Hematopoietic multipotent progenitor cell treated with erythropoietin and hydrocortisone succinate and interleukin-3 and kit ligand, for 6 days (in vitro differentiated cells): ENCODE data around the gene SOX6.

Source experiments
- DNase-seq: peaks from one replicate; pipeline ENCODE4 v3.0.0-alpha.2; 2015

SOX6 gene

DNA sequence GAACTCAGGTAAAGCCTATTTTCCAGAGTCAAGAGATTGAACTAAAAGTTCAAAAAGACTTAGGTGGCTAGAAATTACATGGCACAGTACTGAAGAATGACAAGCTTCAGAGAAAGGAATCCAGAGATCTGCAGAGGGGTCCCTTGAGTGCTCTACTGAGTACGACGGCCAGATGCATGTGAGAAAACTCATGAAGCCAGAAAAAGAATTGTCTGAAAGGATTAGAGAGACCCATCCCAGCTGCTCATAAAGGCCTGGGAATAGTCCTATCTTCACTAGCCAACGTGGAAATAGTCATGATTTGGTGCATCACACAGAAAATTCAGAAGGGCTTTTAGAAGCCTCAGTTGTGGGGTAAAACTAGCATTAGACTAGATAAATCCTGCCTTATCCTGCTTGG lies 91.3 kb downstream of the SOX6 start:
- DNase-seq = no peak

DNA sequence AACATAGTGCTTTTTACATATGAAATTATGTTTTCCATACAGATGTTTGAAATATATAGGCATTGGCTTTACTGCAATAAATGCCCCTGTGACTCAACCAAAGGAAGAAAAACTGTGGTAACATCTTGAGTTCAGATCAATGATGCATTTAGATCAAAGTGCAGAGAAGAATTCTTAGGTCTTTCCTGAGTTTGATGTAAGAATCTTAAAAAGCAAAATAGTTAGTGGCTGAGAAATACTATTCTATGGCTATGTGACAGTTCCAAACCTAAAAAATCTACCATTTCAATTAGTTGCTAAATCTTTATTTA lies 93.7 kb downstream of the SOX6 start:
- DNase-seq = no peak

DNA sequence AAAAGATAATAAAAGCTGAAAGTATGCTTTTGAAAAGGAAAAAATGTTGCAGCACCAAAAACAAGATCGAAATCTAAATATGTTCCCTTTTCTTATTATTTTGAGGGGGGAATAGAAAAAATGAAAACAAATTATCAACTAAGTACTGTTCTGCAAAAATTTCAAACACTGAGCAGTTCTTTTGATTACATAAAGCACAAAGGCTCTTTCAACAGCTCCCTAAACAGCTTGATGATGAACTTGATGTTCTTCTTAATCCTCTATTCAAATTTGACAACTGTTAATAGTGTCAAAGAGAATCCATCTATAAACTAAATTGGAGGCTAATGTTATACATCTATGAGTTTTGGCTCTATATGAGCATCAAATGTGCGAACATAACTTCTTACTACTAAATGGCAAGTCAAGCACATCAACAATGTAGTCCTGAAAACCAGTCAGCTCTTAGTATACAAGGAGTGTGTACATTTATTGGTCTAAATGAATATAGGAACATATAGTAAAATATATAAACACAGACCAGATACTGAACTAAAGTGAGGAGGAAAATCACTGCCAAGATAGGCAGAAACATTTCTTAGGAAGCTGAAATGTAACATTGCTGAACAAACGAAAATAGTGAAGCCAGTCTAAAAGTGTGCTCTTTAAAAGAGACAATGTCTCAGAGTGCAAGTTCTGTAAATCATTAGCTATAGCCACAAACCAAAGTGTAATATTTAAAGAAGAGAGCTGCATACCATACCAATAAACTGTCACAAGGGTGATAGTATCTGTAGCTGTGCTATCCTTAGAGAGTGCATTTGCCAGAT lies 94.3 kb downstream of the SOX6 start:
- DNase-seq = no peak

DNA sequence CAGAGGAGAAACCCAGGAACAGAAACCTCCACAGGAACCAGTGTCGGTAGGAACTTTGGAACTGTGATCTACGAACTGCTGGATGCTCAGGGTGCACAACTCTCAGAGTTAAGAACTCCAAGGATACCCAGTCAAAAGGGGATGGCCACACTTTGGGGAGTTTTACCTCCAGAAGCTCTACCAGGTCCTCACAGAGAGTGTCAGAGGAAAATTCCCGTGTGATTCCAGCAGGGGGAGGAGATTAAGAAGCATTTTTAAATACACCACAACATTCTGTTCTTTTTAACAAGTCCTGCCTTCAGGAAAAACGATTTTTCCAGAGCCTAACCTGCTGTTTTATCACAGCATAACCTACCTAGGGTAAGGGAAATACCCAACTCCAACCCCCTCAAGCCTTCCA lies 104.0 kb downstream of the SOX6 start:
- DNase-seq = peak; percentile 13

DNA sequence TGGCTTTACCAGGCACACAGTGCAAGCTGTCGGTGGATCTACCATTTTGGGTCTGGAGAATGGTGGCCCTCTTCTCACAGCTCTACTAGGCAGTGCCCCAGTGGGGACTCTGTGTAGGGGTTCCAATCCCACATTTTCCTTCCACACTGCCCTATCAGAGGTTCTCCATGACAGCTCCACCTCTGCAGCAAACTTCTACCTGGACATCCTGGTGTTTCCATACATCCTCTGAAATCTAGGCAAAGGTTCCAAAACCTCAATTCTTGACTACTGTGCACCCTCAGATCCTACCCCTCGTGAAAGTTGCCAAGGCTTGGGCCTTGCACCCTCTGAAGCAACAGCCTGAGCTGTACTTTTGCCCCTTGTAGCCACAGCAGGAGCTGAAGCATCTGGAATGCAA lies 108.1 kb downstream of the SOX6 start:
- no peak for DNase-seq

DNA sequence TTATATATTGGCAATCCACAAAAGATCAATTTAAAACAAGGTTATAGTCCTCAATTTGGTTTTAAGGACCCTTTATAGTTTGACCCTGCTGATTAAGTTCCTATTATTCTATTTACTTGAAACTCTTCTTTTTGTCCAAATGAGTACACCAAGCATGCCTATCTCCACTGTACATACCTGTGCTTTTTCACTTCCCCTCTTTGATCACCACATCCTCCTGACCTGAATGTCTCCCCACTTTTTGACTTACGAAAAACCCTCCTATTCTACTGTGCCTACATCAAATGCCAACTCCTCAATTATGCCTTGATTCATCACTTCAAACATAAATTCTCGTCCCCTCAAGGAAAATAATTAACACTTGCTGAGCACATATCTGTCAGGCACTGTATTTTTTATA lies 113.5 kb downstream of the SOX6 start:
- no peak for DNase-seq

DNA sequence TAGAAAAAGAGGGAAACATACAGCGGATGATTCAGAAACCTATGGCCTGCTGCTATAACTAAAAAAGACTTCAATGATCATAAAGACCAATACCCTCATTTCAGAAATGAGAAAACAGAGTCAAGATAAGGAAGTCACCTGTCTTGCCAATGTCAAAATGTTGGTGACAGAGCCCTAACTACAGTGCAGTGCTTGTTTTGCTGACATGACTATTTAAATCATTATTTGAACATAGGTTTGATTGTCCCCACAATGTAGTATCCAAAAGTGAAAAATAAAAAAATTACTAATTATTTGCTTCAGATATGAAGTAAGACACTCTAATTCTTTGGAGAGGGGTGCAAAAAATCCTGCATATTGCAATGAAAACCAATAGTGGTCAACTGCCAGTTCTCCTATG lies 115.7 kb downstream of the SOX6 start:
- DNase-seq = no peak

DNA sequence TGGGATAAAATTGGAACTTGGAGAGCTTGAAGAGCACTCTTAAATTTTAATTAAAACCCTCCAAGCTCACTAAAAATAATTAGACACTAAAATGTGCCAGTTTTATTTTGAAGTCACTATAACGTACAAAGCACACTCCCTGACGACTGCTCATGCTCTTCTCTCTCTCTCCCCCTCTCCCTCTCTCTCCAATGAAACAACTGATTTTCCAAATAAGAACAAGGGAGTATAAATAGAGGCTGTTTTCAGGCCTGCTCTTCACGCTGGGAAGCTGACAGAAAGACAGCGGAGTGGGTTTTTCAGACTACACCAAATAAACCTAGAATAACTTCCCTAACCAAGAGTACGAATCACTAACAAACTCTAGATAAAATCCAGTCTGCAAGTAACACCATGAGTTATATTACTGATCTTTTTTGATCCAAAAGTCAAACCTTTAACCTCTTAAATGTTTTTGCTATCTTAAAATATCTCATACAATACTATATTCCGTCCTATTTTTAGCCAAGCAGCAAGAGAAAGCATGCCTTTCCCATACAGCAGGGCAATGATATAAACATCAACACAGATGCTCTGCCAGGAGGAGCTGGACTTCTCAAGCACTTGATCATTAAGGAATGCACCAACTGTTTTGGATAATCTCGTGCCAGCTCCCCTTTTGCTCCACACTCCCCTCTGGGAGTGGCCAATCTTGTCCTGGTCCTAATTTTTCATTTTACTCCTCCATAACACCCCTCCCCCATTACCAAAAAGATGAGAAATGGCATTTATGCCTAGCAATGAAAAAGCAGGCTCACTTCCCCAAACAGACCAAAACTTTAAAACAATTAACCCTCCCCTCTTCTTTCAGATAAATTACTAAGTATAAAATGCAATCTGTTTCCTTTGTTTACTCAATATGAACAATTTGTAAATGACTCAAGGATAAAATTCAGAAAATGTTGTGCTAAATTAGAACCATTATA lies 116.9 kb downstream of the SOX6 start:
- no peak for DNase-seq

DNA sequence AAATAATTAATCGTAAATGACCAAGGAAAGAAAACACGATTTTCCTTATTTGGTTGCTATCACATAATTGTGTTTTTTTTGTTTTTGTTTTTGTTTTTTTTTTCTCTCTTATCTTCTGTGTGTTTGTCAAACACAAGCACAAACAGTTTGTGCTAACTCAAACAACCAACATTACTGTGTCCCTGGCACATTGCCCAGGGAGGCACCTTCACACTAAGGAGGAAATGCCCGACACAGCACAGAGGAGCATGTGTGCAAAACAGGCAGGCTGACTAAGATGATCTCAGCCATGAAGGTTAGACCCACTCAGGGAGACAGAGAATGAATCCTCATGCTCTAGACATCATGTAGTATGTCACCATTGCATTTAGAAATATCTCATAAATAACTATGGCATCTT lies 130.1 kb downstream of the SOX6 start:
- DNase-seq = peak; percentile 14

DNA sequence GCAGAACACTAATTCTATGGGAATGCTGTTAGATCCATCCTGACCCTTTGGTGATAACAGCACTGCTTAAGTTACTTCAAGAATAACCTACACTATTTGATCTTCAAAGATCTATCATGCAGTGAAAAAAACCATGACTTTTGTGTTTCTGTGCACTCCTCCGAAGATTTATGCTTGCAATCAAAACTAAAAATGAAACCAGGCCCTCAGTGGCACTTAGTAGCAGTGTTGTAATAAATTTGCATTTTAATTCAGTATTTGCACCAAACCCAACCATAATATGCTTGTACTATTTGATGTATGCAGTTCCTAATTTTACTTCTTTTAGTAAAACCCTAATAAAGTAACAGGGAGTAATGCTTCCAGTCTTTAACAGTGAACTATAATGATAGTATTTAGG lies 130.7 kb downstream of the SOX6 start:
- no peak for DNase-seq

DNA sequence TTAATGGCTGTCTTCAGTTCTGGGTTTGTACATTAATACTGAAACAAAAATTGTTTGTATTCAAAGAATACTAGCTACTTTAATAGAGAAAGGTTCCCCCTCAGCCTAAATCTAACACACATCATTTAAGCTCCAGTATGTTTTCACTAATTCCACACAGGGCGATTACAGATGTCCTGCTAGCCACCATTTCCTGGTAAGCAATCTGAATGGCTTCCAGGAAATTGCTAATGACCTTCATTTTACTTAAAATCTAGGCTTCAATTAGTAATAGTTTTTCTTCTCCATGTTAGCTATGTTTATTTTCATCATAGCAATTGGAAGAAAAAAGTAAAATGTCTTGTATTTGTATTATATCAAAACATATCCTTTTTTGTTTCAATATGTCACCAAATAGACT lies 132.8 kb downstream of the SOX6 start:
- no peak for DNase-seq

DNA sequence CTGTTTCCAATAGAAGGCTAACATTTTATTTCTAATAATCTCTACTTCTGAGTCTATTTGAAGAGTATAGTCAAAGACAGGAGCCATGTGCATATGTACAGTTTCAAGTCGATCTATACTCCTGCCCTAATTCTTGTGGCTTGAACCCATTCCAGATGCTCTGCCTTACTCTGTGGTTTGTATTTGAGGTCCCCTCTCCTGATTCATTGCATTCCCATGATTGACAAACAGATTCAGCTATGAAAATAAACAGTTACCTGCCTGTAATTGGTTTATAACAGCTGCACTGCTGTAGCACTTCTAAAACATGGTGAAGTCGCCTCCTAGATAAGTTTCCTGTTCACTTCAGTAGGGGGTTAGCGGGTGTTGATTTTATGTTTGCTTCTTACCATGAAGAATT lies 138.7 kb downstream of the SOX6 start:
- no peak for DNase-seq

DNA sequence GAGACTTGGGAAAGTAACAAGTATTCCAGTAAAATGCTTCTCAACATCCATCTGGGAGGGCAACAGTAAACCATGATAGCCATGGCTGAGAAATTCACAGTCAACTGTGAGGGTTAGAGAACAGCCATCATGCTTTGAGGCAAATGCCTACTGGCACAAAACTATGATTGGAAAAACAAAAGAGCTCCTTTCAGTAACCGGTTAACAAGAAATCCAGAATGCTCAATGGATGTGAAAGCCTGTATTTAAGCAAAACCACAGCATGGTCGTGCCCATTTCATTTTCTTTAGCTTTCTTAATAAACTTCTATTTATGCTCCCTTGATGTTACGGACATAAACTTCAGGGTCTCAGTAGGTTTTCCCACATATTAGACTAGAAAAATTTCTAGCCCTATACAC lies 139.5 kb downstream of the SOX6 start:
- DNase-seq = no peak

DNA sequence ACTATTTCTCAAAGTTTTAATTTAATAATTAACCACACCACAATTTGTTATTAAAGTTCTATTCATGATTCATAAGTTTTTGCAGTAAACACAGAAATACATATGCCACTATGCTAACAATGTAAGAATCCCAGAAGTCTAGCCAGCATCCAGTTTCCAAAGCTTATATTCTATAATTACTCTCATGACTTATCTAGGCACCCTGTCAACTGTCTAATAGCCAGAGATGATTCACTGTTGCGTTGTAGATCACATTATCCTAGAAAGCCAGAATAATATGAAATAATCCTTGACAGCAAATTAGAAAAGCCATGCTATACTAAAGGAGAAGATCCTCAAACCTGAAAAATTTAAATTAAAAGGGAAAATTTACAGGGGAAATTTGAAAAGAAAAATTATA lies 141.0 kb downstream of the SOX6 start:
- no peak for DNase-seq

DNA sequence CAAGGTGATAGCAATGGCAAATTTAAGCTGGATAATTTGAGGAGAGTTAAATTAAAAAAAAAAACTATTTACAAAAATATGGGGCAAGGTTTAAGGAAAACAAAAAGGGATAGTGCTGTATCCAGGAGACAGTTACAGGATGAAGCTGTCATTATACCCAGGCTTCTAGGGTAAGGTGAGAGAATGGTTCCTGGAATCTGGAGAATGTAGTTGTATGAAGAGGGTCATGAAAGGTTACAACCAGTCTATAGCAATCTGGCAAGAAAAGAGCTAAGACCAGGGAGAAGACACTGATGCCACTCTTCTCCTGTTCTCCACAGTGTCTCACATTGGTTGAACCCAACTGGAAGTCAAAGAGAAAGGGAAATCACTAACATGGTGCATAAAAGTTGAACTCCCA lies 144.9 kb downstream of the SOX6 start:
- DNase-seq = no peak

DNA sequence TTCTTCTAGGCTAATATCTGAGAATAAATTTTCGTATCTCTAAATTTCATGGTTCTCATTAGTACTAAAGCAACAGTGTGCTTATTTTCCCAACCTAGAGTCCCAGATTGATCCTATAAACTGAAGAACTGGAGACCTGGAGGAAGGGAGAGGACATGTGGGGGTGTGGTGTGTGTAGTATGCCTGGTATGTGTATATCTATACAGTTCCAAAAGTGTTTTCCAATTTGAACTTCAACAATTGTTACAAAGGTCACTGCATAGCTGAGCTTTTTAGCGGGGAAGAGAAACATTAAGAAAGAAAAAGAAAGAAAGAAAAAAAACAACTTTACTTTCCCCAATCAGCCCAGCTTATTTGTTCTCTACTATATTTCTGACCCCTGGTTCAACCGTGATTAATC lies 152.1 kb downstream of the SOX6 start:
- no peak for DNase-seq

DNA sequence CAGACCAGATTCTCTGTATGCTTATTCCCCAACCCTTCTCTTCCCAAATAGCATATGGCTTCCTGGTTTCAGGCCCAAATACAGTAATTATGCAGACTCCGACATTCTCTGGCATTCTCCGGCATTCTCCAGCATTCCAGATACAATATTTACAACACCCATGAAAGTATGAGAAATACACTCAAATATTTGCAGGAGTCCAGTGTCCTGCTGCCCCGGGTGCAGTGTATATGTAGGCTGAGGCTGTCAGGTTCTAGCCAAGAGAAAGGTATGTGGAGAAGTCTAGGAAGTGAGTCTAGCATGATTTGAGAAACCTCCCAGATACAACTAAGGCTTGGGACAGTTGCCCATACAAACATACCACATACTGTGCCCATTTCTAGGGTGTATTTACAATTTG lies 160.7 kb downstream of the SOX6 start:
- DNase-seq = no peak

DNA sequence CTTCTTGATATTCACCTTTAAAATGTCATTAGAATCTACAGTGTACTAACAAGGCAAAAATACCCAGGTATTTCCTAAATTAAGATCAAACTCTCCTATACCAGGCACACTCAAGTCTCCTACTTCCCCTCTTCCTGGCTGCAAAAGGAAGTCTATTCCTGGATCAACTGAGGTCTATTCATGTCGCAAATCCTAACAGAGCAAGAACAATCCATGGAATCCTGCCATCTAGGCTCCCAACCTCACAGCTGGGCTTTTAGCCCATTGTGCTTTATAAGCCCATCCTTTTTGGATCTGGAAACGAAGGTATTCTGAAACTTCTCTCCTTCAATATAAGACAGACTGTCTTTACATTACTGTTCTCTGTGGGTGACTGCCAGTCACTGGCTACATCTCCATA lies 161.8 kb downstream of the SOX6 start:
- no peak for DNase-seq

DNA sequence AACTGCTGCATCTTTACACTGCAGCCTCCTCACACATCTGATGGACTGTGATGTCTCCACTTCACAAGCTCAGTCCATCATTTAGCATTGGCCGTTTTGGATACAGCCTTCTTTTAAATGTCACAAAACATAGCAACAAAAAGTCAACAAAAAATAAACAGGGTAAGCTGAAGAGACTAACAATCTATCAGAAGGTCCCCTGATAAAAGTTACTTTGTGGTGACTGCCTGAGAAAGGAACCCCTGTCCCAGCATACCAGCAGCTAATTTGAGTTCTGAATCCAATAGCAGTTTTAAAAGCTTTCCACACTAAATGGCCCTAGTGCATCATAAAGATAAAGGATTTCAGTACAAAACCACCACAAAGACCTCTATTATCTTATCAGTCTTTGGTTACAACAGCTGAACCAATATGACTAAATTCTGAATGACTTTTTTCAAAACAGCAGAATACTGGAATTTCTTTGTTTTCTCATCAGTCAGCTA lies 162.4 kb downstream of the SOX6 start:
- peak; percentile 62 for DNase-seq

DNA sequence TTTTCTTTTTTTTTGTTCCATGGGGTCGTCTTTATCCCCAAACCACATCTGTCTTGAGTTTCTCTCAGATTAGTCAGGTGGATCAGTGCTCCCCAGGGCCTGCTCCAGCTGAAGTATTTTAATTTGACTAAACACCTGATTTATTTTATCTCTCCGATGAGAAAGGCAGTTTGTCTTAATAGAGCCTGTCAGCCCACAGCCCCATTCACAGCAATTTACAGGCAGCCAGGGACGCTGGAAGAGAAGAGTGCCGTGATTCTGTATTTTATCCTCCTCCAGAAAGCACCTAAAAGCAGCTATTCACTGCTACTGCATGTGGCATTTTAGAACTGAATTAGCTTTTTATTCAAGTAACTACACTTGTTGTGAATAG lies 164.5 kb downstream of the SOX6 start:
- DNase-seq = no peak

DNA sequence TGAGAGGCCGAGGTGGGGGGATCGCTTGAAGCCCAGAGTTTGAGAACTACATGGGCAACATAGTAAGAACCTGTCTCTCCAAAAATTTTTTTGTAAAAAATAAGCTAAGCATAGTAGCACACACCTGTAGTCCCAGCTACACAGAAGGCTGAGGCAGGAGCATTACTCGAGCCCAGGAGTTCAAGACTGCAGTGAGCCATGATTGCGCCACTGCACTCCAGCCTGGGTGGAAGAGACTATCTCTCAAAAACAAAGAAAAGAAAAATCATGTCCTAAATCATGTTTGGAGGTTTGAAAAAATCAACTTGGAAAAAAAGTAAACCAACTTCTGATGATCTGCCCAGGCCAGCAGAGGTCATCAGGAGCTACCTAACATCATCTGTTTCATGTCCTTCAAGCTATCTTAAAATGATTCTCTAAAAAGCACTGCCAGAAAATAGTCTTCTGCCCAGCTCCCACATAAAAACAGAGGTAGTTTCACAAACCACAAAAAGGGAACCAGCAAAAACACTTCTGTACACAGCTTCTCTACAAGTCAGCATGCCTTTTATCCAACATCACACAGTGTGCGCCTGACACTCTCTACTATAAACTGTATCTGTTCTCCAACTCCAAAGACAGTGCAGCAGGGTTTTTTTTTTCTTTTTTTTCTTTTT lies 165.0 kb downstream of the SOX6 start:
- peak; percentile 44 for DNase-seq

DNA sequence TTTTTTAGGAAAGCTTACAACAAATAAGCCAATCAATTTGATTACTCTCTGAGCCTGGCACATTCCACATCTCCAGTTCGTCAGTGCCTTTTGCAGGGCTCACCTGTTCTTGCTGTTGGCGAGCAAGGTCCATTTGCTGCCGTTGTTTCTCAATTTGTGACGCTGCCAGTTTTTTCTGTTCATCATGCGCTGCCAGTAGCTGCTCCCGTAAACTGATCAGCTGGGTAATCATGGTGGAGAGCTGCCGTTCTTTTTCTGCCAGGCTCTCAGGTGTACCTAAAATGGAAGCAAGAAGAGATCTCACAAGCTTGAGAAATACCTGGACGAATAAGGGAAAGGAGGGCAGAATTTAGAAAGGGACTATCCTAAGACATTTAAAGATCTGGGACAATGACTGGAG lies 169.7 kb downstream of the SOX6 start:
- DNase-seq = no peak

DNA sequence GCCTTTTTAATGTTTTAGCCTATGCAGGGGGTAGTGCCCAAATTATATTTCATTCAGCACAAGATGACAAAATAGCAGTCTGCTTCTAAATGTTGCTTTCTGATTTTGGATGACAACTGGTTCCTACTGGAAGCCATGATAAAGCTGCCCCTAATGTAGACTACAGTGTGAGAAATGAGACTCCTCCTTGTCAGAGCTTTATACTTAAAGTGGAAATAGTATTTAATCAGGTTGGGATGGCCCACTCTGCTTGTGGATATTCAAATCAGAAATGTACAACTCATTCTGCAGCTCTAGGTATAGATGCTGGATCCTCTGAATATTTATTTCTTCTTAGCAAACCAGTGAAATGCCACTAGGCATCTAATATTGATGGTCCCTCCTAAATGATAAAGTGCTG lies 171.3 kb downstream of the SOX6 start:
- no peak for DNase-seq

DNA sequence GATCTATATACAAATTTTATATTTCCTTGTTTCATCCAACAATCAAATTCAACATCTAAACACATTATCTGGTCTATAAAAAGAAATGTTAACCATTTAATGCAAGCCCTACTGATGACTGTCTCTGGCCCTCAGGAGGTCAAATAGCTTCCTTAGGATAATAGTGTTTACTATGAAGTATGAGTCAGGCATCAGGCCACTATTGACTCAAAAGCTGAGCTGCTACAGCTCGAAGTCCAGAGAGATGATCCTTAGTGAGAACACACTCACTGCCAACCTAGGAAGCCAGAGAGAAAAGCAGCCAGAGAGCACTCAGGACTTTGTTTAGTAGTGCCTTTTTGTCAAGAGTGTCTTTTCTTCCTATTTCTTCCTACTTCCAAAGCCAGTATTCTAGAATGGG lies 171.8 kb downstream of the SOX6 start:
- no peak for DNase-seq
